Activated T-cell treated with anti-CD3 and anti-CD28 coated beads for 24 hours (primary cell): ENCODE data around the gene C9orf72.
"Not testable (repeated sequence)": the region's sequence is repeated elsewhere in the genome, so short reads cannot be mapped to it uniquely, and the experiment has no call there.

Experiments
- DNase-seq: peaks from one replicate; pipeline ENCODE4 v3.0.0-alpha.2; 2020; ENCODE audit warnings: low read depth

C9orf72 gene

DNA sequence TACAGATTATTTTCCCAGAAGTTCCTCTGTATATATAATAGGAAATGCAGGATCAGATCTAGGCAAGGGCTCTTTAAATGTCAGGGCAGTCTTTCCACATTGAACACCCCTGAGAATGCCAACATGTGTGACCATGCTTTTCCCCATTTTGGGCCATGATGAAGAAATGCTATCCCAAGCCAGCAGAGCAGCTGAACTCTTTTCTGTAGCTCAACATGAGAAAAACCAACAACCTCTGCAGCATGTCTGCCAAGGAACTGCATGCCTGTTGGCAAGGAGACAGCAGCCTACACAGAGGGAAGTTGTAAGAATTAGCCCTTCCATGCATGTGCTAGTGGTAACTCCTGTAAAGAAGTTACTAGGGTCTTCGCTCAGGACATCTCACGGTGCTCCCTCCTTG lies 58.7 kb downstream of the C9orf72 start:
- DNase-seq: no peak

DNA sequence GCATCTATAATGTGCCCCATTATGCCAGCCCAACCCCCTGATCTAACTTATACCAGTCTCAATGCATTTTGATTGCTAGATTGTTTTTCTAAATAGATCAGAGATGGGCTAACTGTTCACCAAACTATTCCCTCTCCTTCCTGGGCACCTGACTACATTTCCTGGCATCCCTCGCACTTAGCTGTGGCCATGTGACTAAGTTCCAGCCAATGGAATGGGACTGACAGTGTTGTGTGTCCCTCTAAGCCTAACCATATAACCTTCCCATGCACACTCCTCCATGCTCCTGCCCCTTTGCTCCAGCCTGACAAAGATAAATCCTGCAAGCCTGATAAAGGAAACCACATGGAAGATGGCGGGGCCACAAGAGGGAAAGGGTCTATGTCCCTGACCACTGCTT lies 61.5 kb downstream of the C9orf72 start:
- DNase-seq: no peak

DNA sequence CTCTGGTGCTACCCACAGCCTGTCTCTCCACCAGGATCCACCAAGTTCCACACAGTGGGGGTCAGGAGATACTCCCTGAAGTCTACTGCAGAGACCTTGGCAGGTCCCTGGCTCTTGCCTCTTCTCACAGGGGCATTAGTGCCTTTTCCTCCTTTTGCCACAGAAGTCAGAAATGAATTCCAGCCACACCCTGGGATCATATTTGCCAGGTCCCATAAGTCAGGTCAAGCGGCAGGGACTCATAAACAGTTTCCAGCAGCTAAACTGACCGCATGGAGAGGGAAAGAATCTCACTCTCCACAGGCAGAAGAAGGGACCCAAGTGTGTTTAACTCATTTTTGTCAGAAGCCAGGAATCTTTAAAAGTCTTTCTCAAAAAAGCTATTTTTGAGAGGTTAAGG lies 62.5 kb downstream of the C9orf72 start:
- DNase-seq: no peak

DNA sequence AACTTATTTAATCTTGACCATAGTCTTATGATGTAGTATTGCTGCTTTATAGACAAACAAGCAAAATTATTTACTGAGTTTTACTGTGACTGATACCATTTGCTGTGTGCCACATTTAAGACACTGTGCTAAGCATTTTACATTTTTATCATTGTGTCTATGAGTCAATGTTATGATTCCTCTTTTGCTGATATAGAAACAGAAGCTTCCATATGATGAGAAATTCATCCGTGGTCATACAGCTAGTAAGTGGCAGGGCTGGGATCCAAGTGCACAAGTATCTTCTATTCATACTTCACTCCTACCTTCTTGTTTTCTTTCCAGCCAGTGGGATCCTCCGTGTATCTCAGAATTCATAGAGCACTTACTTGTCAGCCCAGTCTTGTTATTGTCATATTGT lies 66.3 kb downstream of the C9orf72 start:
- DNase-seq: no peak

DNA sequence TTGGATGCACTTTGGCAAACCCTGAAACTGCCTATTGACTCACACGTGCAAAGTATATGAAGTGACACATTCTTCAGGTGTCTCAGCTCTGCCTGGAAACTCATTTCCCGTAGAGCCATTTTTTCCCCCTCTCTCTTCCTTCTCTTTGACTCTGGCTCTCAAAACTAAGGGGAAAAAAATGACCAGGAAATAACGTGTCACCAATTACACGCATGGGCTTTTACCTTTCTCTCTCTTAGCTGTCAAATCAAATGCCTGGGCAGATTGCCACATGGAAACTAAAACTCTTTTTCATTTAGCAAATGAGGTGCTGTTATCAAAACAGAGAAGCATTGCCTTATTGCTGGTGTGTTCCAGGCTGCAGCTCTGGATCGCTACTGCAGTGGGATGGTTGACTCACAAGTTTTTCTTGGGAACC lies 67.5 kb downstream of the C9orf72 start:
- DNase-seq: no peak

DNA sequence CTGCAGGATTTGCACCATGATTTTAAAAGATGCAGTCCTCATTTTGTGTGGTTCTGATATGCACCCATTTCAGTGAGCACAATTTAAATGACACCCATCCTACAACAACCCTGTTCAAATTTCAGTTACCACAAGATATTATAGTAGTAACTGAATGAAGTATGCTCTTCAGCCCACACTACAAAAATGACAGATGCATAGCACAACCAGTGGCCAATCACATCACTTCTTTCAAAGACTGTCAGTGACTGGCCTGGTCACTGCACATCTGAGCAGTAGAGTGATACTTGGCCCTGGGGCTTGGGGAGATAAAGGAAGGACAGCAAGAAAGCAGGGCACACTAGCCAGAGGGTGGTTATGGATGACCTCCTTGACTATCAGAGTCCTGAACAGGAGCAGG lies 69.0 kb downstream of the C9orf72 start:
- no peak for DNase-seq

DNA sequence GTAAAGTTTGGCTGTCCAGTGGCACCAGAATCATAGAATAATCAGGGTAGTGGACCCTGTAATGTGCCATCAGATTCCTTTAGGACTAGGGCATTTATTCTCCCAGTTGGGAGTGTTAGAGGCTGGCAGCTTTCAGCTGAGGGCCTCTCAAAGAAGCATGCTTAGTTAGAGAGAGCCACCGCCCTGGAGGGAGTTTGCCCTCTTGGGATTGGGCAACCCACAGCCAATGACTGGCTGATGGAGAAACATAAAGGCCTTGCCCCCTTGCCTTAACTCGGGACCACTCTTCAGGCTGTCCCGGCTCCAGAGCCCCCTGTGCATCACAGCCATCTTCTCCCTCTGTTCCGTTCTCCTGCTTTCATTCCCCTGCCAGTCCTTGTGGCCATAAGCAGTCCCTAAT lies 69.7 kb downstream of the C9orf72 start:
- DNase-seq: no peak

DNA sequence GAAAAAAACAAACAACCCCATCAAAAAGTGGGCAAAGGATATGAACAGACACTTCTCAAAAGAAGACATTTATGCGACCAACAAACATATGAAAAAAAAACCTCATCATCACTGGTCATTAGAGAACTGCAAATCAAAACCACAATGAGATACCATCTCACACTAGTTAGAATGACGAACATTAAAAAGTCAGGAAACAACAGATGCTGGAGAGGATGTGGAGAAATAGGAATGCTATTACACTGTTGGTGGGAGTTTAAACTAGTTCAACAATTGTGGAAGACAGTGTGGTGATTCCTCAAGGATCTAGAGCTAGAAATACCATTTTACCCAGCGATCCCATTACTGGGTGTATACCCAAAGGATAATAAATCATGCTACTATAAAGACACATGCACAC lies 72.4 kb downstream of the C9orf72 start:
- not testable (repeated sequence) for DNase-seq

DNA sequence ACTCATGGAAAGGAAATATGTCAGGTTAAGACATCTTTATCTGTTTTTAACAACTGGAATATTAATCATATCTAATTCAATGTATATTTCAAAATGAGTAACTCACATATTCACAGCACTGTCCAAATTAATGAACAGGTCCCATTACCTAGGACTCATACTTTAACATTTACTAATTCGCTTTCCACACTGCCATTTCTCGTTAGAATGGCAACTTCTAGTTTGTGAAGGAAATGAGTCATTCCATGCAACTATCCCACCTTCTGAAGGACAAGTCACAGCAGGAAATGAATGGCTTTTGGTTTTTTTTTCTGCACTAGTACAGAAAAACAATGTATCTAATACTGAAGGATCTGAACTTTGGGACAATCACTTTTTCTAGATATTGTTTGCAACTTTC lies 73.8 kb downstream of the C9orf72 start:
- DNase-seq: no peak

DNA sequence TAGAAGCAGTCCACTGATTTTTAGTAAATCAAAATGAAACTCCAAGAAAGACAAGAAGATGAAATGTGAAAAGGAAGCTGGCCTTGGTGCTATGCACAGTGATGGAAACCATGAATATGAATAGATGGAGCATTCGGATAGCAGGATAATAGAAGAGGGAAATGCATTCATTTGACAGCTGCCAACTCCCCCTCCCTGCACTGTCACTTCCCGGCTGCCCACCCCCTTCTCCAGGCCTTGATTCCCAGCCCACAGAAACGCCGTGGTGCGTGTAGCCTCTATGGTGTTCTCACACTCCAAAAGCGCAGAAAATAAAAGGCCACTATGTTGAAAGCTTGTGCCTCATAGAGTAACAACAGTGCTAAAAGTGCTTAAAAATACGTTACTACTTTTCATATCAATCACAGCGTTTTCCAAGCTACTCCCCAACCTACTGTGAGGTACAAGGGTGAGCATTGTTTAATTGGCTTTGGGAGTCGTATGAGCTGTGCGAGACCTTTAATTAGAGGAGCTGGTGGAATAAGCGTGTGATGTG lies 75.3 kb downstream of the C9orf72 start:
- no peak for DNase-seq
